Suppressor macrophage (primary cell): ENCODE results near the gene LENEP.

Experiments used
- DNase-seq, 4 experiments: peaks; one replicate each; pipeline ENCODE4 v3.0.0-alpha.2; 2020 to 2022

The LENEP gene

GRCh38 chr1:155030243-155030795 lies 36.9 kb downstream of the LENEP start:
- no peak for DNase-seq

GRCh38 chr1:155030899-155031298 lies 37.5 kb downstream of the LENEP start:
- DNase-seq: no peak

GRCh38 chr1:155032886-155033285 lies 39.5 kb downstream of the LENEP start:
- no peak for DNase-seq

- DNase-seq: no peak
Measured at GRCh38 chr1:155033524-155033923, 40.1 kb downstream of the LENEP start, which contains the start of the genes DCST1 and DCST2. DCST1 (plus strand) TSS chr1:155033824; CDS start chr1:155034037, 213 bp downstream. DCST2 (minus strand) TSS chr1:155033781; CDS start chr1:155033701, 80 bp downstream.

GRCh38 chr1:155034318-155035208 lies 41.2 kb downstream of the LENEP start:
- DNase-seq: peak in 1 of 4 experiments; percentile 0

- peak; percentile 46 to 71 (median 60) for DNase-seq
Measured at GRCh38 chr1:155035936-155036335, 42.5 kb downstream of the LENEP start.

- no peak for DNase-seq
Measured at GRCh38 chr1:155037043-155037442, 43.7 kb downstream of the LENEP start.

GRCh38 chr1:155037851-155038441 lies 44.6 kb downstream of the LENEP start:
- DNase-seq: no peak

GRCh38 chr1:155038602-155039307 lies 45.4 kb downstream of the LENEP start:
- peak in 1 of 4 experiments; percentile 34 for DNase-seq

GRCh38 chr1:155039308-155039669 lies 45.9 kb downstream of the LENEP start:
- DNase-seq: no peak

- DNase-seq: no peak
Measured at GRCh38 chr1:155040358-155041093, 47.1 kb downstream of the LENEP start.

- no peak for DNase-seq
Measured at GRCh38 chr1:155042789-155043188, 49.4 kb downstream of the LENEP start.

- no peak for DNase-seq
Measured at GRCh38 chr1:155043301-155043702, 49.9 kb downstream of the LENEP start.

- DNase-seq: no peak
Measured at GRCh38 chr1:155043793-155044192, 50.4 kb downstream of the LENEP start.
